ENCODE data around the gene KCTD12. TPM values are rescaled to one million over a fixed set of nuclear protein-coding genes. Genes with fewer than 3 reads are reported as not detected.

The KCTD12 gene
- total and polyA plus RNA-seq, 2 of the 13 experiments (the other 11 are each of a cell fraction or from before 2014, with no cell fraction given) = not detected

DNA sequence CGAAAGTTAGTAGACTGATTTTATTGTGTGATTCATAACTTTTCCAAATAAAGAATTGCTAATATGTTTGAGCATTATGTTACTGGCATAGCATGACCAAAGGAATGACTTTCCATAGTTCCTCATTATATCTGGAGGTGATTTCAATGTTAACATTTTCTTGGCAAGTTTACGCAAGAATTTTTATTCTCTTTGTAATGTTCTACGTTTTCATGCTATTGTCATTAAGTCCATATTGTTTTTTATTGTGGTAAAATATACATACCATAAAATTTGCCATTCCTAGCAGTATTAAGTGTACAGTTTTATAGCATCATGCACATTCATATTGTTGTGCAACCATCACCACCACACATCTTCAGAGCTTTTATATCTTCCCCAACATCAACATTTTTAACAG lies 14.8 kb downstream of the KCTD12 start (continued):
- TF ChIP-seq, protein P1, sequence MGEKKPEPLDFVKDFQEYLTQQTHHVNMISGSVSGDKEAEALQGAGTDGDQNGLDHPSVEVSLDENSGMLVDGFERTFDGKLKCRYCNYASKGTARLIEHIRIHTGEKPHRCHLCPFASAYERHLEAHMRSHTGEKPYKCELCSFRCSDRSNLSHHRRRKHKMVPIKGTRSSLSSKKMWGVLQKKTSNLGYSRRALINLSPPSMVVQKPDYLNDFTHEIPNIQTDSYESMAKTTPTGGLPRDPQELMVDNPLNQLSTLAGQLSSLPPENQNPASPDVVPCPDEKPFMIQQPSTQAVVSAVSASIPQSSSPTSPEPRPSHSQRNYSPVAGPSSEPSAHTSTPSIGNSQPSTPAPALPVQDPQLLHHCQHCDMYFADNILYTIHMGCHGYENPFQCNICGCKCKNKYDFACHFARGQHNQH (CRISPR knock-in tag; IDR thresholded peaks at IDR 0.05) = no peak

DNA sequence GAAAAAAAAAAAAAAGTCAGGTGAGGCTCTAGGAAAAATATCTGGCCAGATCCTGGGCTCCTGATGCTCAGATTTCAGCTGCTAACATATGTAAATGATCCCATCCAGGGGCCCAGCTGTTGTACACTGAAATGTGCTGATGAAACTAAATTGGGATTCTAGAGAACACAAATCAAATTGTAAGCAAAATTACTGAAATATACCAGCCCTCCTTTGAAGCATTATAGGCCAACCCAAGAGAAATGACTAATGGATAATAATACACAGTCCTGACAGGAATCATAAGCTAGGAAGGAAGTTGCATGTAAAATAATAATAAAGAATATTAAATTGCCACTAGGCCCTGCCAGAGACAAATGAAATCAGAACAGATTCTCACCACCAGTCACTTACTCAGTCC lies 17.8 kb downstream of the KCTD12 start:
- H3K4me1 ChIP-seq (ENCODE audit: insufficient read depth, low read length) = no peaks in the 10 kb centered on the region
- ChIA-PET POLR2A (no interaction called here), CTCF (ENCODE audit: low intra/inter-chr PET ratio, low total read pairs) (no interaction called here)
- H3K9me3 ChIP-seq (ENCODE audit: low read length) = no peaks in the 10 kb centered on the region
- in situ Hi-C loops (cut with HindIII; ENCODE audit: extremely low pct_ligation_motif_present, low pct_unique_long_range_greater_than_20kb) = no loop called here
- no peak overlapping the region for H3K4me3 ChIP-seq (replicated peaks in 1 of 3; ENCODE audit: insufficient read depth in 1 of 3, low read depth in 2 of 3, low read length in 3 of 3)
- no peak overlapping the region for H3K27ac ChIP-seq (ENCODE audit: extremely low read length, insufficient read depth, low read length)
- H3K4me2 ChIP-seq (ENCODE audit: low read depth, low read length) = no peak overlapping the region
- no TSS peak for BruUV-seq (replicated peaks)
- H3K79me2 ChIP-seq (ENCODE audit: insufficient read depth, low read length) = no peaks in the 10 kb centered on the region
- TF ChIP-seq MAFK (conservative IDR thresholded peaks at IDR 0.05 in 1 of 2, IDR thresholded peaks at IDR 0.05 in 1 of 2; ENCODE audit: low read length in 2 of 2) = peak; percentile 11 to 21; a peak in 1 of 4 replicates
- TF ChIP-seq ZFX (CRISPR knock-in tag; IDR thresholded peaks at IDR 0.05; ENCODE audit: low read depth) = no peak
- no peak for TF ChIP-seq ZNF12 (CRISPR knock-in tag; IDR thresholded peaks at IDR 0.05)
- no peaks in the 10 kb centered on the region for H3K36me3 ChIP-seq (replicated peaks in 1 of 2; ENCODE audit: control insufficient read depth in 1 of 2, insufficient read depth in 2 of 2, low read length in 2 of 2)
- intact Hi-C loops (cut with micrococcal nuclease; ENCODE audit: unreplicated experiment) = no loop called here
- no peak for ATAC-seq
- no peaks in the 10 kb centered on the region for H4K20me1 ChIP-seq (ENCODE audit: insufficient read depth, low read length)
- no peak for FAIRE-seq
- no peak overlapping the region for H2AFZ ChIP-seq (ENCODE audit: low read length)
- H3K9ac ChIP-seq (ENCODE audit: insufficient read depth, low read depth, low read length) = no peak overlapping the region
- DNase-seq (ENCODE audit: low spot score) = no peak
- no peaks in the 10 kb centered on the region for H3K27me3 ChIP-seq (ENCODE audit: control insufficient read depth in 1 of 2, insufficient read depth in 2 of 2, low read length in 2 of 2)

DNA sequence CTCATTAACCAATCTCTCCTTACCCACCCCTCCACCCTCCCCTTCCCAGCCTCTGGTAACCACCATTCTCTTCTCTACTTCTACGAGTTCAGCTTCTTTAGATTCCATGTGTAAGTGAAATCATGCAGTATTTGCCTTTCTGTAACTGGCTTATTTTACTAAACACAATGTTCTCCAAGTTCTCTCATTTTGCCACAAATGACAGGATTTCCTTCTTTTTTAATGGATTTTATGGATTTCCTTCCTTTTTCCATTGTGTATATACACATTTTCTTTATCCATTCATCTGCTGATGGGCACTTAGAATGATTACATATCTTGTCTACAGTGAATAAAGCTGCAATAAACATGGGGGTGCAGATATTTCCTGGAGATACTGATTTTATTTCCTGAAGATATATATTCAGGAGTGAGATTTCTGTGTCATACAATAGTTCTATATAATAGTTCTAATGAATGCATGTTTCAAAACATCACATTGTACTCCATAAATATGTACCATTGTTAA lies 20.2 kb downstream of the KCTD12 start:
- in situ Hi-C loops (cut with HindIII; ENCODE audit: extremely low pct_ligation_motif_present, low pct_unique_long_range_greater_than_20kb) = no loop called here
- H3K36me3 ChIP-seq (replicated peaks in 1 of 2; ENCODE audit: control insufficient read depth in 1 of 2, insufficient read depth in 2 of 2, low read length in 2 of 2) = no peaks in the 10 kb centered on the region
- no peaks in the 10 kb centered on the region for H3K27me3 ChIP-seq (ENCODE audit: control insufficient read depth in 1 of 2, insufficient read depth in 2 of 2, low read length in 2 of 2)
- ChIA-PET CTCF (ENCODE audit: low intra/inter-chr PET ratio, low total read pairs) (no interaction called here), POLR2A (no interaction called here)
- TF ChIP-seq ZC3H13 (CRISPR knock-in tag; IDR thresholded peaks at IDR 0.05) (no peak), FOXK1 (CRISPR knock-in tag; IDR thresholded peaks at IDR 0.05; ENCODE audit: borderline replicate concordance, low read depth) (no peak)
- intact Hi-C loops (cut with micrococcal nuclease; ENCODE audit: unreplicated experiment) = no loop called here
- no peaks in the 10 kb centered on the region for H3K79me2 ChIP-seq (ENCODE audit: insufficient read depth, low read length)
- FAIRE-seq = no peak
- DNase-seq (ENCODE audit: low spot score) = no peak
- BruUV-seq (replicated peaks) = no TSS peak
- WGBS (ENCODE audit: low lambda C conversion rate) = 0% methylated on average over 1 of the region's 1 CpG
- no peak overlapping the region for H3K9ac ChIP-seq (ENCODE audit: insufficient read depth, low read depth, low read length)
- ATAC-seq = no peak
- no peak overlapping the region for H3K27ac ChIP-seq (ENCODE audit: extremely low read length, insufficient read depth, low read length)
- H3K4me1 ChIP-seq (ENCODE audit: insufficient read depth, low read length) = no peaks in the 10 kb centered on the region
- no peak overlapping the region for H3K4me3 ChIP-seq (replicated peaks in 1 of 3; ENCODE audit: insufficient read depth in 1 of 3, low read depth in 2 of 3, low read length in 3 of 3)
- no peaks in the 10 kb centered on the region for H4K20me1 ChIP-seq (ENCODE audit: insufficient read depth, low read length)
- no peak overlapping the region for H3K4me2 ChIP-seq (ENCODE audit: low read depth, low read length)
- H2AFZ ChIP-seq (ENCODE audit: low read length) = no peak overlapping the region
- no peaks in the 10 kb centered on the region for H3K9me3 ChIP-seq (ENCODE audit: low read length)
